ENCODE results near the gene ZNF511.

Gene ZNF511

DNA sequence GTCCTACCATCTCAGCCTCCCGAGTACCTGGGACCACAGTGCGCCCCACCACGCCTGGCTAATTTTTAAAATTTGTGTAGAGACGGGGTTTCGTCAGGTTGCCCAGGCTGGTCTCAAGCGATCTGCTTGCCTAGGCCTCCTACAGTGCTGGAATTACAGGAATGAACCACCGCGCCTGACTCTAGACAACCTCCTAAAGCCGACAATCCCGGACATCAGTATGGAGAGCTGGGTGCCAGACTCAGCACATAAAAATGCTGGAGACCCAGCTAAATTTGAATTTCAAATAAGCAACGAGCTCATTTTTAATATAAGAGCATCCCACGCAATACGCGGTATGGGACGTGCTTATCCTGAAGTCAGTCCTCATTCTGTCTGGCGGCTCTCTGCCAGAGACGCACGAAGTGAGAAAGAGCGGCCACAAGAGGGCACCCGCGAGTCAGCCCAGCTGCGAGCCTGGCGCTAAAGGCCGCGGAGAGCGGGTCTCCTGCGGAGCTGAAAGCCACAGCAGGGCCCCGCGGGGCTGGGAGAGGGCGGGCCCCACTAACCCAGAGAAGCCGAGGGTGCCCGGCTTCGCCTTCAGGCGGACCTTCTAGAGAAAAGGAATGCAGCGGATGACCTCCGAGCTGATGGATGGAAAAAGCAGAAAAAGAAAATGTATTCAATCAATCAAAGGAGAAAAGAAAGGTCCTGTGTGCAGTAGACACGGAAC is 20.9 kb downstream of the ZNF511 start:
- no peak overlapping the region for H3K9ac ChIP-seq (ENCODE audit: low read depth, low read length, poor library complexity)
- no peak overlapping the region for H2BK5ac ChIP-seq (ENCODE audit: low read length)
- H3K27ac ChIP-seq (replicated peaks; ENCODE audit: low read length), result no peak overlapping the region
- no peak overlapping the region for H3K4ac ChIP-seq (ENCODE audit: low read length)
- peaks cover 1% of the 10 kb centered on the region for H3K79me1 ChIP-seq (ENCODE audit: low read depth, low read length)
- H2BK15ac ChIP-seq (ENCODE audit: low read length), result peak overlapping the region; percentile 99
- no peak overlapping the region for H2BK120ac ChIP-seq (ENCODE audit: low read depth, low read length)
- H3K27me3 ChIP-seq (ENCODE audit: control insufficient read depth in 3 of 3, insufficient read depth in 3 of 3, low read depth in 1 of 3, low read length in 3 of 3), result peaks cover 2 to 72% (median 58%) of the 10 kb centered on the region in 3 experiments
- H3K9me3 ChIP-seq (replicated peaks in 1 of 2; ENCODE audit: control insufficient read depth in 2 of 2, insufficient read depth in 1 of 2, low read depth in 1 of 2, low read length in 2 of 2), result peaks cover 4 to 23% of the 10 kb centered on the region in 2 donors
- H2AFZ ChIP-seq (ENCODE audit: low read length), result peak overlapping the region; percentile 84
- H2BK12ac ChIP-seq (ENCODE audit: low read length), result no peak overlapping the region
- DNase-seq (ENCODE audit: low spot score), result peak; percentile 84
- H4K91ac ChIP-seq (ENCODE audit: low read depth, low read length, poor library complexity), result no peak overlapping the region
- peak overlapping the region; percentile 56 for H3K4me2 ChIP-seq (ENCODE audit: insufficient read depth, low read length, poor library complexity, severe bottlenecking)
- no CpG with 5 or more reads among the region's 37 CpGs for WGBS, 2 donors (ENCODE audit: extremely low coverage in 2 of 2, insufficient read length in 2 of 2, insufficient replicate concordance in 1 of 2)
- H3K4me1 ChIP-seq (ENCODE audit: control insufficient read depth in 2 of 2, insufficient read depth in 1 of 2, low read depth in 1 of 2, low read length in 2 of 2), result peaks cover 7 to 12% of the 10 kb centered on the region in 2 donors
- no peaks in the 10 kb centered on the region for H3K36me3 ChIP-seq (replicated peaks in 1 of 2; ENCODE audit: control insufficient read depth in 2 of 2, insufficient read depth in 2 of 2, low read length in 2 of 2)
- no peak overlapping the region for H3K23ac ChIP-seq (ENCODE audit: low read depth, low read length, poor library complexity)
- H3K4me3 ChIP-seq (ENCODE audit: low read length in 2 of 2), result no peak overlapping the region
- H2AK5ac ChIP-seq (ENCODE audit: low read depth, low read length), result no peak overlapping the region
- H3K18ac ChIP-seq (ENCODE audit: low read length), result peak overlapping the region; percentile 38
- H3K14ac ChIP-seq (ENCODE audit: low read length), result no peak overlapping the region
- no peak overlapping the region for H4K8ac ChIP-seq (ENCODE audit: low read depth, low read length)

DNA sequence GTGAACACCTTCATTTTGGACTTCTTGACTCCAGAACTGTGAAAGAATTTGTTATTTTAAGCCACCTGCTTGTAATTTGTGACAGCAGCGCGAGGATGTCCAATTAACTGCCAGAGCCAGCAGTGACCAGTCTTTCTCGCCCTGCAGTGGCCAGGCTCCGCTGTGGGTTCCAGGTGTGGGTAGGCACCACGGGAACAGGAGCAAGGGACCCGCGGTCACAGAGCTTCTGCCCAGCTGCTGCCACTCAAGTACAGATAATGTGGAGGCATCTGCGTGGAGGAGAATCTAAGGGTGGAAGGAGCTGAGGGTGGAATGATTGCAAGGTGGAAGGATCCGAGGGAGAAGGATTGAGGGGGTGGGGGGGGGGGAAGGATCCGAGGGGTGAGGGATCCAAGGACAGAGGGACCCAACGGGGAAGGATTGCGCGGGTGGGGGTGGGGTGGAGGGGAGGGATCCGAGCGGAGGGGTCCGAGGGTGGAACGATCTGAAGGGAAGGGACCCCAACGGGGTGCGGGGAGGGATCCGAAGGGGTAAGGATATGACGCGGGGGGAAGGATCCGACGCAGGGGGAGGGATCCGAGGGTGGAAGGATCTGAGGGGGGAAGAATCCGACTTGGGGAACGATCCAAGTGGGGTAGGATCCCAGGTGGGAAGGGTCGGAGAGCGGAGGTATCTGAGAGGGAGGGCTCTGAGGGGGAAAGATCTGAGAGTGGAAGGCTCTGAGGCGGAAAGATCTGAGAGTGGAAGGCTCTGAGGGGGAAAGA is 24.4 kb downstream of the ZNF511 start:
- no peak overlapping the region for H3K27ac ChIP-seq (replicated peaks; ENCODE audit: low read length)

DNA sequence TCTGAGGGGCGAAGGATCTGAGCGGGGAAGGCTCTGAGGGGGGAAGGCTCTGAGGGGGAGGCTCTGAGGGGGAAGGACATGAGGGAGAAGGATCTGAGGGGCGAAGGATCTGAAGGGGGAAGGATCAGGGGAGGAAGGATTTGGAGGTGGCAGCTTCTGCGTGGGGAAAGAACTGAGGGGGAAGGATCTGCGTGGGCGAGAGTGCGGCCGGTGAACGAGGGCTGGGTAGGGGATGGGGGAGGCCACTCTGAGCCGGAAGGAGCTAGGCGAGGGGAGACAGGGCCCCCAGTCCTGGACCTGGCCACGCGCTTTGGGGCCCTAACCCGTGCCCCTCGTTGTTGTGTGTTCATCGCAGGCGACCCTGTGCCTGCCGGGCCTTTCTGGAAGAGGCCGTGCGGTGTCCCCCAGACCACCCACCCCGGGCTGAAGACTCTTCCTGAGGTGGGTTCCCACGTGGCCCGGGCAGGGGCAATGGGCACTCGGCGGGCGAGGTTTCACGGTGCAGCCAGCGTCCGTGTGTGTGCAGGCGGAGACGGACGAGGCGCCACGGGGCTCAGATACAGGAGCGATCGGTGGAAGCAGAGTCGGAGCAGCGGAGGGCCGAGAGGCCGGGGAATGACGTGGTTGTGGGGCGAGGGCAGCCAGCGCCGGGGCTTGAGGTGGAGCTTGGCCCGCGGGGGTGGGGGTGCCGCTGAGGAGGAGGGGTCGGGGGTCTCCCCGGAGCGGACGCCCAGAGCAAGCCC is 26.0 kb downstream of the ZNF511 start:
- DNase-seq (ENCODE audit: low spot score), result no peak
- Histone ChIP-seq H3K18ac (ENCODE audit: low read length) (peak overlapping the region; percentile 94), H3K23ac (ENCODE audit: low read depth, low read length, poor library complexity) (no peak overlapping the region), H2AK5ac (ENCODE audit: low read depth, low read length) (peak overlapping the region; percentile 81), H3K9me3 (replicated peaks in 1 of 2; ENCODE audit: control insufficient read depth in 2 of 2, insufficient read depth in 1 of 2, low read depth in 1 of 2, low read length in 2 of 2) (peaks cover 23 to 25% of the 10 kb centered on the region in 2 donors), H2BK5ac (ENCODE audit: low read length) (no peak overlapping the region), H3K14ac (ENCODE audit: low read length) (peak overlapping the region; percentile 75), H2BK12ac (ENCODE audit: low read length) (peak overlapping the region; percentile 30), H3K4ac (ENCODE audit: low read length) (no peak overlapping the region), H2BK15ac (ENCODE audit: low read length) (peak overlapping the region; percentile 96), H3K27me3 (ENCODE audit: control insufficient read depth in 3 of 3, insufficient read depth in 3 of 3, low read depth in 1 of 3, low read length in 3 of 3) (peaks cover 16 to 59% (median 59%) of the 10 kb centered on the region in 3 experiments), H2BK120ac (ENCODE audit: low read depth, low read length) (no peak overlapping the region), H3K36me3 (replicated peaks in 1 of 2; ENCODE audit: control insufficient read depth in 2 of 2, insufficient read depth in 2 of 2, low read length in 2 of 2) (no peaks in the 10 kb centered on the region), H4K8ac (ENCODE audit: low read depth, low read length) (no peak overlapping the region), H3K4me3 (ENCODE audit: low read length in 2 of 2) (peak overlapping the region; percentile 30 to 65), H3K27ac (replicated peaks; ENCODE audit: low read length) (no peak overlapping the region), H3K4me1 (ENCODE audit: control insufficient read depth in 2 of 2, insufficient read depth in 1 of 2, low read depth in 1 of 2, low read length in 2 of 2) (peaks cover 6 to 7% of the 10 kb centered on the region in 2 donors), H3K4me2 (ENCODE audit: insufficient read depth, low read length, poor library complexity, severe bottlenecking) (peak overlapping the region; percentile 73), H3K79me1 (ENCODE audit: low read depth, low read length) (peaks cover 6% of the 10 kb centered on the region), H4K91ac (ENCODE audit: low read depth, low read length, poor library complexity) (no peak overlapping the region), H3K9ac (ENCODE audit: low read depth, low read length, poor library complexity) (peak overlapping the region; percentile 85), H2AFZ (ENCODE audit: low read length) (peak overlapping the region; percentile 90)
- no CpG with 5 or more reads among the region's 51 CpGs for WGBS, 2 donors (ENCODE audit: extremely low coverage in 2 of 2, insufficient read length in 2 of 2, insufficient replicate concordance in 1 of 2)

More for the DNA sequence above, 24.4 kb downstream of the ZNF511 start:
- H3K4ac ChIP-seq (ENCODE audit: low read length), result no peak overlapping the region
- H3K9ac ChIP-seq (ENCODE audit: low read depth, low read length, poor library complexity), result no peak overlapping the region
- peaks cover 16 to 74% (median 63%) of the 10 kb centered on the region in 3 experiments for H3K27me3 ChIP-seq (ENCODE audit: control insufficient read depth in 3 of 3, insufficient read depth in 3 of 3, low read depth in 1 of 3, low read length in 3 of 3)
- no peak overlapping the region for H4K8ac ChIP-seq (ENCODE audit: low read depth, low read length)
- no peak overlapping the region for H4K91ac ChIP-seq (ENCODE audit: low read depth, low read length, poor library complexity)
- H3K18ac ChIP-seq (ENCODE audit: low read length), result no peak overlapping the region
- H2BK12ac ChIP-seq (ENCODE audit: low read length), result no peak overlapping the region
- no peak overlapping the region for H3K4me3 ChIP-seq (ENCODE audit: low read length in 2 of 2)
- H2AFZ ChIP-seq (ENCODE audit: low read length), result no peak overlapping the region
- H3K4me2 ChIP-seq (ENCODE audit: insufficient read depth, low read length, poor library complexity, severe bottlenecking), result no peak overlapping the region
- no peak for DNase-seq (ENCODE audit: low spot score)
- H2BK5ac ChIP-seq (ENCODE audit: low read length), result no peak overlapping the region
- H3K36me3 ChIP-seq (replicated peaks in 1 of 2; ENCODE audit: control insufficient read depth in 2 of 2, insufficient read depth in 2 of 2, low read length in 2 of 2), result no peaks in the 10 kb centered on the region
- H2AK5ac ChIP-seq (ENCODE audit: low read depth, low read length), result no peak overlapping the region
- H3K4me1 ChIP-seq (ENCODE audit: control insufficient read depth in 2 of 2, insufficient read depth in 1 of 2, low read depth in 1 of 2, low read length in 2 of 2), result peaks cover 11 to 12% of the 10 kb centered on the region in 2 donors
- no peak overlapping the region for H2BK120ac ChIP-seq (ENCODE audit: low read depth, low read length)
- peaks cover 2% of the 10 kb centered on the region for H3K79me1 ChIP-seq (ENCODE audit: low read depth, low read length)
- H2BK15ac ChIP-seq (ENCODE audit: low read length), result no peak overlapping the region
- H3K14ac ChIP-seq (ENCODE audit: low read length), result no peak overlapping the region
- no CpG with 5 or more reads among the region's 30 CpGs for WGBS, 2 donors (ENCODE audit: extremely low coverage in 2 of 2, insufficient read length in 2 of 2, insufficient replicate concordance in 1 of 2)
- H3K23ac ChIP-seq (ENCODE audit: low read depth, low read length, poor library complexity), result no peak overlapping the region
- peaks cover 12 to 23% of the 10 kb centered on the region in 2 donors for H3K9me3 ChIP-seq (replicated peaks in 1 of 2; ENCODE audit: control insufficient read depth in 2 of 2, insufficient read depth in 1 of 2, low read depth in 1 of 2, low read length in 2 of 2)

Data from neuronal stem cell (in vitro differentiated cells).